ENCODE results near the gene ABCF2. TPM values are rescaled to one million over a fixed set of nuclear protein-coding genes. Genes with fewer than 3 reads are reported as not detected.

Gene ABCF2
- total RNA-seq, 1 experiment from 2014 or later, result 55.6 TPM

GRCh38 chr7:151195616-151196450, 31.2 kb downstream of the ABCF2 start:
- no peak for DNase-seq (ENCODE audit: low spot score)

GRCh38 chr7:151194188-151194587, 32.8 kb downstream of the ABCF2 start:
- DNase-seq (ENCODE audit: low spot score), result no peak

- no peak for DNase-seq (ENCODE audit: low spot score)
These were observed 33.6 kb downstream of the ABCF2 start for GRCh38 chr7:151193203-151193978.

GRCh38 chr7:151192002-151192539, 34.9 kb downstream of the ABCF2 start:
- no peak for DNase-seq (ENCODE audit: low spot score)

GRCh38 chr7:151191544-151191943, 35.5 kb downstream of the ABCF2 start:
- DNase-seq (ENCODE audit: low spot score), result no peak

- no peak for DNase-seq (ENCODE audit: low spot score)
These were observed 38.0 kb downstream of the ABCF2 start for GRCh38 chr7:151189038-151189437.

GRCh38 chr7:151188252-151188542, 38.8 kb downstream of the ABCF2 start:
- DNase-seq (ENCODE audit: low spot score), result no peak

GRCh38 chr7:151187409-151188251, 39.4 kb downstream of the ABCF2 start:
- no peak for DNase-seq (ENCODE audit: low spot score)

- DNase-seq (ENCODE audit: low spot score), result no peak
These were observed 40.2 kb downstream of the ABCF2 start, which contains the start of gene ASB10 for GRCh38 chr7:151186640-151187408. ASB10 (minus strand) TSS chr7:151187250; CDS start chr7:151187130, 120 bp downstream.

- no peak for DNase-seq (ENCODE audit: low spot score)
These were observed 41.0 kb downstream of the ABCF2 start for GRCh38 chr7:151185762-151186639.

GRCh38 chr7:151181011-151181431, 46.0 kb downstream of the ABCF2 start:
- DNase-seq (ENCODE audit: low spot score), result no peak

GRCh38 chr7:151179946-151180345, 47.1 kb downstream of the ABCF2 start:
- DNase-seq (ENCODE audit: low spot score), result no peak

GRCh38 chr7:151179287-151179860, 47.6 kb downstream of the ABCF2 start:
- DNase-seq (ENCODE audit: low spot score), result no peak

- no peak for DNase-seq (ENCODE audit: low spot score)
These were observed 48.2 kb downstream of the ABCF2 start for GRCh38 chr7:151178831-151179230.

GRCh38 chr7:151178236-151178635, 48.8 kb downstream of the ABCF2 start:
- DNase-seq (ENCODE audit: low spot score), result no peak

- DNase-seq (ENCODE audit: low spot score), result no peak
These were observed 49.7 kb downstream of the ABCF2 start for GRCh38 chr7:151177310-151177709.

GRCh38 chr7:151176401-151176800, 50.6 kb downstream of the ABCF2 start:
- DNase-seq (ENCODE audit: low spot score), result no peak

- no peak for DNase-seq (ENCODE audit: low spot score)
These were observed 51.2 kb downstream of the ABCF2 start for GRCh38 chr7:151175793-151176311.

- DNase-seq (ENCODE audit: low spot score), result no peak
These were observed 51.8 kb downstream of the ABCF2 start for GRCh38 chr7:151175047-151175792.
